Head of caudate nucleus (tissue), 42 donors: ENCODE results near the gene LPIN2.
A peak's percentile ranks its signal among the peaks of the same experiment; 100 is the strongest.

Source experiments
- DNase-seq, 42 donors: peaks; one replicate each; pipeline versions ENCODE4 v3.0.0 to v3.0.0-alpha.2; 2020 to 2021; ENCODE audit warnings: mixed read lengths in 7 of 42
- intact Hi-C: fragments of 100-400 bp; cut with DNase I; formaldehyde crosslinking; loops from one replicate; pipeline ENCODE4 v1.15.0; 2022

LPIN2 gene

GRCh38 chr18:2970772-2971659, 41.9 kb downstream of the LPIN2 start:
- intact Hi-C loops: no loop called here
- DNase-seq: peak in 2 of 42 donors; percentile 35 to 36

- no peak for DNase-seq
- intact Hi-C loops: no loop called here
Measured at GRCh38 chr18:2970344-2970743, 42.6 kb downstream of the LPIN2 start.

- DNase-seq: no peak
- intact Hi-C loops: no loop called here
Measured at GRCh38 chr18:2969695-2970094, 43.2 kb downstream of the LPIN2 start.

- intact Hi-C loops: no loop called here
- peak in 1 of 42 donors; percentile 46 for DNase-seq
Measured at GRCh38 chr18:2968606-2969005, 44.3 kb downstream of the LPIN2 start.

- intact Hi-C loops: no loop called here
- no peak for DNase-seq
Measured at GRCh38 chr18:2967820-2968219, 45.1 kb downstream of the LPIN2 start.

GRCh38 chr18:2967357-2967756, 45.6 kb downstream of the LPIN2 start:
- intact Hi-C loops: no loop called here
- DNase-seq: no peak

GRCh38 chr18:2966560-2966959, 46.4 kb downstream of the LPIN2 start:
- intact Hi-C loops: no loop called here
- no peak for DNase-seq

- DNase-seq: no peak
- intact Hi-C loops: no loop called here
Measured at GRCh38 chr18:2965797-2966196, 47.1 kb downstream of the LPIN2 start.

GRCh38 chr18:2964361-2965010, 48.5 kb downstream of the LPIN2 start:
- intact Hi-C loops: no loop called here

More at GRCh38 chr18:2964361-2965010, 48.5 kb downstream of the LPIN2 start:
- no peak for DNase-seq
